Vagina (tissue), 2 donors: Measurements from ENCODE around the gene WFDC12. TPM values are rescaled to one million over a fixed set of nuclear protein-coding genes. Genes with fewer than 3 reads are reported as not detected.

Experiments used
- DNase-seq, 2 donors: peaks; one replicate each; pipeline ENCODE4 v3.0.0-alpha.2; 2017; ENCODE audit errors: extremely low spot score in 2 of 2
- H3K27ac ChIP-seq: fragments of 200-600 bp; sonication (generic); one replicate; pipeline ENCODE4 v1.5.1; 2019
- H3K27me3 ChIP-seq: fragments of 200-600 bp; sonication (generic); one replicate; pipeline ENCODE4 v1.5.1; 2019
- H3K36me3 ChIP-seq, 2 donors: fragments of 200-600 bp; sonication (generic); one replicate each; pipeline ENCODE4 v1.5.1; 2017 to 2019
- H3K4me1 ChIP-seq: fragments of 200-600 bp; sonication (generic); one replicate; pipeline ENCODE4 v1.5.1; 2019
- H3K4me3 ChIP-seq, 2 donors: fragments of 200-600 bp; sonication (generic); 1 replicate in 1 of 2; 2 replicates in 1 of 2; pipeline ENCODE4 v1.5.1; 2016 to 2019
- H3K9me3 ChIP-seq: fragments of 200-600 bp; sonication (generic); one replicate; pipeline ENCODE4 v1.5.1; 2019
- CTCF ChIP-seq, 3 experiments: fragments of 450-650 bp in 2 of 3; fragments of 200-600 bp in 1 of 3; sonication (generic) in 1 of 3; IDR thresholded peaks; one replicate each; pipeline ENCODE4 v1.5.1; 2017 to 2019; ENCODE audit warnings: antibody characterized with exemption in 3 of 3, mild to moderate bottlenecking in 2 of 3, moderate library complexity in 2 of 3
- POLR2A ChIP-seq, 2 donors: fragments of 450-650 bp; IDR thresholded peaks; one replicate each; pipeline ENCODE4 v1.6.1; 2017; ENCODE audit warnings: antibody characterized with exemption in 2 of 2, mild to moderate bottlenecking in 2 of 2, moderate library complexity in 2 of 2
- POLR2AphosphoS5 ChIP-seq, 2 donors: sonication (generic); formaldehyde crosslinking; IDR thresholded peaks; one replicate each; pipeline ENCODE4 v1.9.0; 2017; ENCODE audit warnings: antibody characterized with exemption in 2 of 2, mild to moderate bottlenecking in 2 of 2, low read depth in 1 of 2; ENCODE audit not compliant: insufficient read depth in 1 of 2
- intact Hi-C: fragments of 100-400 bp; cut with DNase I; formaldehyde crosslinking; loops from one replicate; pipeline ENCODE4 v1.15.1; 2023
- total RNA-seq: library from RNA; depleted of rRNA; stranded (reverse); fragments of >200 nt; gene quantifications from one replicate; pipeline ENCODE4 v1.2.3, GENCODE V29; 2016

WFDC12 gene
- 4.4 TPM for total RNA-seq

GRCh38 chr20:45124365-45124764, at the start of gene WFDC12:
WFDC12 (minus strand) TSS chr20:45124465; CDS start chr20:45124447, 18 bp downstream.
- no peak for DNase-seq
- Histone ChIP-seq H3K4me1 (no peaks in the 10 kb centered on the region), H3K27ac (no peak within 1 kb of the TSS), H3K4me3 (no peak within 1 kb of the TSS), H3K27me3 (no peaks in the 10 kb centered on the region), H3K9me3 (no peaks in the 10 kb centered on the region), H3K36me3 (no peaks in the 10 kb centered on the region)
- TF ChIP-seq CTCF (IDR thresholded peaks at IDR 0.05): no peak
- no peak for TF ChIP-seq POLR2AphosphoS5 (IDR thresholded peaks at IDR 0.05; ENCODE audit: insufficient read depth in 1 of 2, low read depth in 1 of 2)
- TF ChIP-seq POLR2A (IDR thresholded peaks at IDR 0.05): no peak
- intact Hi-C loops: no loop called here

- intact Hi-C loops: no loop called here
Observed at GRCh38 chr20:45173522-45173921, 49.3 kb upstream of the WFDC12 start.

GRCh38 chr20:45164906-45165305, 40.6 kb upstream of the WFDC12 start:
- DNase-seq: no peak
- no peaks in the 10 kb centered on the region for H3K9me3 ChIP-seq
- no peak overlapping the region for H3K4me3 ChIP-seq
- no peaks in the 10 kb centered on the region for H3K36me3 ChIP-seq
- H3K4me1 ChIP-seq: no peaks in the 10 kb centered on the region
- no peak overlapping the region for H3K27ac ChIP-seq
- TF ChIP-seq POLR2A (IDR thresholded peaks at IDR 0.05): no peak
- TF ChIP-seq CTCF (IDR thresholded peaks at IDR 0.05): no peak
- no peak for TF ChIP-seq POLR2AphosphoS5 (IDR thresholded peaks at IDR 0.05; ENCODE audit: insufficient read depth in 1 of 2, low read depth in 1 of 2)
- H3K27me3 ChIP-seq: no peaks in the 10 kb centered on the region
- intact Hi-C loops: no loop called here

More at GRCh38 chr20:45173522-45173921, 49.3 kb upstream of the WFDC12 start:
- no peaks in the 10 kb centered on the region for H3K9me3 ChIP-seq
- H3K27me3 ChIP-seq: no peaks in the 10 kb centered on the region
- no peak for DNase-seq
- H3K36me3 ChIP-seq: no peaks in the 10 kb centered on the region
- no peak overlapping the region for H3K27ac ChIP-seq
- H3K4me1 ChIP-seq: no peaks in the 10 kb centered on the region
- no peak overlapping the region for H3K4me3 ChIP-seq
- TF ChIP-seq CTCF (IDR thresholded peaks at IDR 0.05) (no peak), POLR2A (IDR thresholded peaks at IDR 0.05) (no peak), POLR2AphosphoS5 (IDR thresholded peaks at IDR 0.05; ENCODE audit: insufficient read depth in 1 of 2, low read depth in 1 of 2) (no peak)

GRCh38 chr20:45163083-45163803, 39.0 kb upstream of the WFDC12 start:
- intact Hi-C loops: no loop called here
- Histone ChIP-seq H3K27ac (no peak overlapping the region), H3K36me3 (no peaks in the 10 kb centered on the region), H3K9me3 (peaks cover 8% of the 10 kb centered on the region), H3K27me3 (no peaks in the 10 kb centered on the region), H3K4me1 (no peaks in the 10 kb centered on the region), H3K4me3 (no peak overlapping the region)
- TF ChIP-seq CTCF (IDR thresholded peaks at IDR 0.05): no peak
- TF ChIP-seq POLR2AphosphoS5 (IDR thresholded peaks at IDR 0.05; ENCODE audit: insufficient read depth in 1 of 2, low read depth in 1 of 2): no peak
- no peak for TF ChIP-seq POLR2A (IDR thresholded peaks at IDR 0.05)
- no peak for DNase-seq

GRCh38 chr20:45157962-45158361, 33.7 kb upstream of the WFDC12 start:
- intact Hi-C loops: no loop called here

More at GRCh38 chr20:45157962-45158361, 33.7 kb upstream of the WFDC12 start:
- Histone ChIP-seq H3K36me3 (no peaks in the 10 kb centered on the region), H3K9me3 (peaks cover 8% of the 10 kb centered on the region), H3K4me3 (no peak overlapping the region), H3K27ac (no peak overlapping the region), H3K4me1 (peaks cover 6% of the 10 kb centered on the region), H3K27me3 (no peaks in the 10 kb centered on the region)
- TF ChIP-seq CTCF (IDR thresholded peaks at IDR 0.05) (no peak), POLR2AphosphoS5 (IDR thresholded peaks at IDR 0.05; ENCODE audit: insufficient read depth in 1 of 2, low read depth in 1 of 2) (peak in 1 of 2 donors; percentile 40)
- no peak for DNase-seq
